HG03558 (cell line): ENCODE data around the gene MYOF.

ENCODE experiments used
- ATAC-seq: cut with Tn5 transposase; IDR thresholded peaks from one replicate; pipeline ENCODE4 v1.9.1; 2021; ENCODE audit warnings: moderate number of reproducible peaks; ENCODE audit not compliant: unreplicated experiment; ENCODE audit errors: extremely low read depth

MYOF gene

GRCh38 chr10:93482145-93482834, at the start of gene MYOF:
TSS of gene MYOF (minus strand) at chr10:93482334. CDS start at chr10:93482194, 140 bp downstream.
- no peak for ATAC-seq

GRCh38 chr10:93518531-93518930, 36.4 kb upstream of the MYOF start:
- no peak for ATAC-seq

GRCh38 chr10:93516006-93516380, 33.9 kb upstream of the MYOF start:
- no peak for ATAC-seq

GRCh38 chr10:93515071-93516005, 33.2 kb upstream of the MYOF start:
- ATAC-seq = no peak

- ATAC-seq = no peak
Measured at GRCh38 chr10:93514521-93514920, 32.4 kb upstream of the MYOF start.

- ATAC-seq = no peak
Measured at GRCh38 chr10:93513091-93513490, 31.0 kb upstream of the MYOF start.

- no peak for ATAC-seq
Measured at GRCh38 chr10:93512565-93512964, 30.4 kb upstream of the MYOF start.

- ATAC-seq = no peak
Measured at GRCh38 chr10:93509816-93510215, 27.7 kb upstream of the MYOF start.

GRCh38 chr10:93505075-93505474, 22.9 kb upstream of the MYOF start:
- no peak for ATAC-seq

GRCh38 chr10:93503075-93503474, 20.9 kb upstream of the MYOF start:
- peak; percentile 64 for ATAC-seq

GRCh38 chr10:93501650-93502049, 19.5 kb upstream of the MYOF start:
- ATAC-seq = no peak

GRCh38 chr10:93498166-93498565, 16.0 kb upstream of the MYOF start:
- no peak for ATAC-seq

- ATAC-seq = peak; percentile 98
Measured at GRCh38 chr10:93496322-93497041, 14.3 kb upstream of the MYOF start, which contains the start of gene CEP55. TSS of gene CEP55 (plus strand) at chr10:93496612. CDS start at chr10:93500052, 3,440 bp downstream.

- no peak for ATAC-seq
Measured at GRCh38 chr10:93495654-93496321, 13.7 kb upstream of the MYOF start.

- ATAC-seq = no peak
Measured at GRCh38 chr10:93494494-93494893, 12.4 kb upstream of the MYOF start.

GRCh38 chr10:93493162-93493561, 11.0 kb upstream of the MYOF start:
- ATAC-seq = no peak

- ATAC-seq = no peak
Measured at GRCh38 chr10:93491602-93492121, 9.5 kb upstream of the MYOF start.

- no peak for ATAC-seq
Measured at GRCh38 chr10:93488956-93489528, 6.9 kb upstream of the MYOF start.

- ATAC-seq = no peak
Measured at GRCh38 chr10:93485690-93486089, 3.6 kb upstream of the MYOF start.
